Esophagus (tissue), 2 donors: ENCODE results near the gene MED17. TPM values are rescaled to one million over a fixed set of nuclear protein-coding genes. Genes with fewer than 3 reads are reported as not detected.

Experiments
- H3K27ac ChIP-seq, 2 donors: one replicate each; pipeline ENCODE4 v1.5.1; 2013; ENCODE audit warnings: low read depth in 2 of 2, mild to moderate bottlenecking in 2 of 2, inconsistent platforms in 1 of 2, low read length in 1 of 2, moderate library complexity in 1 of 2
- H3K27me3 ChIP-seq, 2 donors: one replicate each; pipeline ENCODE4 v1.6.1; 2013; ENCODE audit warnings: low read length in 2 of 2, control low read depth in 1 of 2, mild to moderate bottlenecking in 1 of 2; ENCODE audit not compliant: insufficient read depth in 2 of 2, control insufficient read depth in 1 of 2
- H3K36me3 ChIP-seq, 2 donors: one replicate each; pipeline ENCODE4 v1.6.1; 2013; ENCODE audit warnings: low read length in 1 of 2; ENCODE audit not compliant: control insufficient read depth in 2 of 2, insufficient read depth in 2 of 2
- H3K4me1 ChIP-seq, 2 donors: one replicate each; pipeline ENCODE4 v1.6.1; 2013; ENCODE audit warnings: low read length in 1 of 2; ENCODE audit not compliant: control insufficient read depth in 2 of 2, insufficient read depth in 2 of 2
- H3K4me3 ChIP-seq, 2 donors: one replicate each; pipeline ENCODE4 v1.5.1; 2013; ENCODE audit warnings: low read length in 2 of 2, mild to moderate bottlenecking in 2 of 2, low read depth in 1 of 2, moderate library complexity in 1 of 2
- H3K9me3 ChIP-seq, 2 donors: one replicate each; pipeline ENCODE4 v1.6.1; 2013; ENCODE audit warnings: mild to moderate bottlenecking in 2 of 2, low read depth in 1 of 2, low read length in 1 of 2, moderate library complexity in 1 of 2; ENCODE audit not compliant: control insufficient read depth in 2 of 2, insufficient read depth in 1 of 2
- WGBS, 2 donors: extraction: QIAGEN DNeasy Blood & Tissue Kit; methylation state at CpG; one replicate each; pipeline ENCODE4 v1.1.7; 2013; 5-methylcytosine and 5-hydroxymethylcytosine counted together
- polyA plus RNA-seq, 2 donors: library from polyadenylated mRNA; stranded (reverse); fragments of 200-250 nt; gene quantifications; one replicate each; pipeline ENCODE4 v1.2.3, GENCODE V29; 2013
- donor health status: healthy with polysubstance abuse.
- donor health status: Bipolar disorder and iron deficiency.

Gene MED17
- polyA plus RNA-seq, 2 donors: 6.3 to 9.4 TPM

- Histone ChIP-seq H3K36me3 (peaks cover 8 to 9% of the 10 kb centered on the region in 2 donors), H3K4me3 (no peak overlapping the region), H3K9me3 (no peaks in the 10 kb centered on the region), H3K4me1 (no peaks in the 10 kb centered on the region), H3K27me3 (no peaks in the 10 kb centered on the region), H3K27ac (no peak overlapping the region)
- WGBS, 2 donors: 33 to 43% methylated on average over 2 of the region's 2 CpGs
Observed at GRCh38 chr11:93801366-93801765, 17.3 kb downstream of the MED17 start.

- H3K27me3 ChIP-seq: no peaks in the 10 kb centered on the region
- H3K4me1 ChIP-seq: no peaks in the 10 kb centered on the region
- H3K36me3 ChIP-seq: peaks cover 12 to 13% of the 10 kb centered on the region in 2 donors
- no peak overlapping the region for H3K4me3 ChIP-seq
- 97 to 99% methylated on average over 2 of the region's 2 CpGs for WGBS, 2 donors
- no peaks in the 10 kb centered on the region for H3K9me3 ChIP-seq
- no peak overlapping the region for H3K27ac ChIP-seq
Observed at GRCh38 chr11:93804879-93805278, 20.8 kb downstream of the MED17 start.

- 98 to 99% methylated on average over 3 of the region's 3 CpGs for WGBS, 2 donors
- H3K4me3 ChIP-seq: no peak overlapping the region
- H3K9me3 ChIP-seq: no peaks in the 10 kb centered on the region
- peaks cover 10 to 16% of the 10 kb centered on the region in 2 donors for H3K36me3 ChIP-seq
- H3K27ac ChIP-seq: no peak overlapping the region
- no peaks in the 10 kb centered on the region for H3K4me1 ChIP-seq
- no peaks in the 10 kb centered on the region for H3K27me3 ChIP-seq
Observed at GRCh38 chr11:93807980-93808379, 23.9 kb downstream of the MED17 start.

GRCh38 chr11:93813974-93814373, 29.9 kb downstream of the MED17 start:
- no peaks in the 10 kb centered on the region for H3K27me3 ChIP-seq
- 94 to 96% methylated on average over 5 of the region's 5 CpGs for WGBS, 2 donors
- H3K36me3 ChIP-seq: peaks cover 7 to 12% of the 10 kb centered on the region in 2 donors
- no peak overlapping the region for H3K27ac ChIP-seq
- no peaks in the 10 kb centered on the region for H3K9me3 ChIP-seq
- H3K4me3 ChIP-seq: no peak overlapping the region
- no peaks in the 10 kb centered on the region for H3K4me1 ChIP-seq

- no peaks in the 10 kb centered on the region for H3K4me1 ChIP-seq
- H3K9me3 ChIP-seq: no peaks in the 10 kb centered on the region
- H3K36me3 ChIP-seq: peaks cover 0 to 8% of the 10 kb centered on the region in 2 donors
- no peak overlapping the region for H3K4me3 ChIP-seq
- no peaks in the 10 kb centered on the region for H3K27me3 ChIP-seq
- 83 to 87% methylated on average over 6 of the region's 6 CpGs for WGBS, 2 donors
- H3K27ac ChIP-seq: no peak overlapping the region
Observed at GRCh38 chr11:93814966-93815633, 31.0 kb downstream of the MED17 start.

GRCh38 chr11:93817426-93818348, 33.6 kb downstream of the MED17 start:
- Histone ChIP-seq H3K27me3 (no peaks in the 10 kb centered on the region), H3K4me1 (no peaks in the 10 kb centered on the region), H3K27ac (no peak overlapping the region), H3K4me3 (no peak overlapping the region), H3K9me3 (no peaks in the 10 kb centered on the region), H3K36me3 (peaks cover 0 to 5% of the 10 kb centered on the region in 2 donors)
- WGBS, 2 donors: 57 to 73% methylated on average over 4 of the region's 4 CpGs

GRCh38 chr11:93819966-93820695, 36.0 kb downstream of the MED17 start:
- Histone ChIP-seq H3K4me1 (no peaks in the 10 kb centered on the region), H3K27ac (no peak overlapping the region), H3K4me3 (no peak overlapping the region), H3K9me3 (no peaks in the 10 kb centered on the region), H3K36me3 (peaks cover 0 to 2% of the 10 kb centered on the region in 2 donors), H3K27me3 (no peaks in the 10 kb centered on the region)
- WGBS, 2 donors: 66 to 72% methylated on average over 8 of the region's 8 CpGs

- Histone ChIP-seq H3K27ac (no peak overlapping the region), H3K4me1 (no peaks in the 10 kb centered on the region), H3K9me3 (no peaks in the 10 kb centered on the region), H3K27me3 (no peaks in the 10 kb centered on the region), H3K4me3 (no peak overlapping the region), H3K36me3 (peaks cover 0 to 2% of the 10 kb centered on the region in 2 donors)
- 76 to 80% methylated on average over 14 of the region's 14 CpGs for WGBS, 2 donors
Observed at GRCh38 chr11:93820847-93821246, 36.8 kb downstream of the MED17 start.

- 31 to 64% methylated on average over 2 of the region's 2 CpGs for WGBS, 2 donors
- H3K36me3 ChIP-seq: peaks cover 0 to 2% of the 10 kb centered on the region in 2 donors
Observed at GRCh38 chr11:93821617-93822016, 37.5 kb downstream of the MED17 start.

More at GRCh38 chr11:93821617-93822016, 37.5 kb downstream of the MED17 start:
- H3K9me3 ChIP-seq: no peaks in the 10 kb centered on the region
- no peaks in the 10 kb centered on the region for H3K4me1 ChIP-seq
- no peak overlapping the region for H3K4me3 ChIP-seq
- no peak overlapping the region for H3K27ac ChIP-seq
- no peaks in the 10 kb centered on the region for H3K27me3 ChIP-seq
